ENCODE measurements around the gene ALAS1.

The ALAS1 gene

GRCh38 chr3:52218937-52219650, 21.1 kb downstream of the ALAS1 start:
- peak; percentile 52; the same call in 1 of the 2 replicates for TF ChIP-seq POLR2AphosphoS5 (IDR thresholded peaks at IDR 0.05; ENCODE audit: low read depth, low read length)
- no peak for TF ChIP-seq FOXP2 (optimal IDR thresholded peaks at IDR 0.05; ENCODE audit: borderline replicate concordance, extremely low read depth, extremely low read length, insufficient read depth)
- TF ChIP-seq REST (IDR thresholded peaks at IDR 0.05; ENCODE audit: insufficient read depth in 1 of 2, low read depth in 2 of 2, low read length in 2 of 2): peak in 1 of 2 experiments; percentile 43; a peak in 1 of 4 replicates
- 0 out of 2 replicates have a peak, but pooled peaks have one; percentile 31 for TF ChIP-seq SIN3A (IDR thresholded peaks at IDR 0.05; ENCODE audit: borderline replicate concordance, insufficient read depth, low read length)
- peak; percentile 65; the same call in 1 of the 2 replicates for TF ChIP-seq TAF1 (IDR thresholded peaks at IDR 0.05; ENCODE audit: borderline replicate concordance, insufficient read depth, low read length)

- TF ChIP-seq REST (IDR thresholded peaks at IDR 0.05; ENCODE audit: insufficient read depth in 1 of 2, low read depth in 2 of 2, low read length in 2 of 2) (no peak), TAF1 (IDR thresholded peaks at IDR 0.05; ENCODE audit: borderline replicate concordance, insufficient read depth, low read length) (no peak), FOXP2 (optimal IDR thresholded peaks at IDR 0.05; ENCODE audit: borderline replicate concordance, extremely low read depth, extremely low read length, insufficient read depth) (no peak), SIN3A (IDR thresholded peaks at IDR 0.05; ENCODE audit: borderline replicate concordance, insufficient read depth, low read length) (no peak), POLR2AphosphoS5 (IDR thresholded peaks at IDR 0.05; ENCODE audit: low read depth, low read length) (no peak)
These were observed 22.5 kb downstream of the ALAS1 start for GRCh38 chr3:52220380-52221026.

GRCh38 chr3:52221141-52221562, 23.2 kb downstream of the ALAS1 start:
- no peak for TF ChIP-seq FOXP2 (optimal IDR thresholded peaks at IDR 0.05; ENCODE audit: borderline replicate concordance, extremely low read depth, extremely low read length, insufficient read depth)
- no peak for TF ChIP-seq REST (IDR thresholded peaks at IDR 0.05; ENCODE audit: insufficient read depth in 1 of 2, low read depth in 2 of 2, low read length in 2 of 2)
- TF ChIP-seq SIN3A (IDR thresholded peaks at IDR 0.05; ENCODE audit: borderline replicate concordance, insufficient read depth, low read length): no peak
- TF ChIP-seq POLR2AphosphoS5 (IDR thresholded peaks at IDR 0.05; ENCODE audit: low read depth, low read length): no peak
- no peak for TF ChIP-seq TAF1 (IDR thresholded peaks at IDR 0.05; ENCODE audit: borderline replicate concordance, insufficient read depth, low read length)

- TF ChIP-seq POLR2AphosphoS5 (IDR thresholded peaks at IDR 0.05; ENCODE audit: low read depth, low read length) (no peak), REST (IDR thresholded peaks at IDR 0.05; ENCODE audit: insufficient read depth in 1 of 2, low read depth in 2 of 2, low read length in 2 of 2) (no peak), SIN3A (IDR thresholded peaks at IDR 0.05; ENCODE audit: borderline replicate concordance, insufficient read depth, low read length) (no peak), TAF1 (IDR thresholded peaks at IDR 0.05; ENCODE audit: borderline replicate concordance, insufficient read depth, low read length) (no peak), FOXP2 (optimal IDR thresholded peaks at IDR 0.05; ENCODE audit: borderline replicate concordance, extremely low read depth, extremely low read length, insufficient read depth) (no peak)
These were observed 23.8 kb downstream of the ALAS1 start for GRCh38 chr3:52221563-52222318.

Measured in PFSK-1 (cell line).